ENCODE results near the gene PEX1.
"Not testable (repeated sequence)": the region's sequence is repeated elsewhere in the genome, so short reads cannot be mapped to it uniquely, and the experiment has no call there.

The PEX1 gene

DNA sequence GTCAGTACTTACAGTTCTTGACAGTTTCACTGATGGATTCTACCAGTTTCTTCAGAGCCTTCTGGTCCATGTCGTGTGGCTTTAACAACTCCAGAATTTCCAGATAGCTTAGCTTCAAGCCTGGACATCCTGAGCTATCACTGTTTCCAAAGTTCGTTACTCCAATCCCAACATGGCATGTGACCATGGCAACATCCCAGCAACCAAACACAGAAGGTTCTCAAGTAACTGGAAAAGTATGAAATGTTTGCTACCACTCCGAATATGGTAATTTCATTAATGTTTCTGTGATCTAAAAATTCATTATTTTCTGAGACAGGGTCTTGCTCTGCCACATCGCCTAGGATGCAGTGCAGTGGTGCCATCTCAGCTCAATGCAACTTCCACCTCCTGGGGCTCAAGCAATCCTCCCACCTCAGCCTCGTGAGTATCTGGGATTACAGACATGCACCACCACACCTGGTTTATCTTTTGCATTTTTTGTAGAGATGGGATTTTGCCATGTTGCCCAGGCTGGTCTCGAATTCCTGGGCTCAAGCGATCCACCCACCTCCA is 29.6 kb upstream of the PEX1 start:
- no peak for FAIRE-seq
- TF ChIP-seq, protein P1, sequence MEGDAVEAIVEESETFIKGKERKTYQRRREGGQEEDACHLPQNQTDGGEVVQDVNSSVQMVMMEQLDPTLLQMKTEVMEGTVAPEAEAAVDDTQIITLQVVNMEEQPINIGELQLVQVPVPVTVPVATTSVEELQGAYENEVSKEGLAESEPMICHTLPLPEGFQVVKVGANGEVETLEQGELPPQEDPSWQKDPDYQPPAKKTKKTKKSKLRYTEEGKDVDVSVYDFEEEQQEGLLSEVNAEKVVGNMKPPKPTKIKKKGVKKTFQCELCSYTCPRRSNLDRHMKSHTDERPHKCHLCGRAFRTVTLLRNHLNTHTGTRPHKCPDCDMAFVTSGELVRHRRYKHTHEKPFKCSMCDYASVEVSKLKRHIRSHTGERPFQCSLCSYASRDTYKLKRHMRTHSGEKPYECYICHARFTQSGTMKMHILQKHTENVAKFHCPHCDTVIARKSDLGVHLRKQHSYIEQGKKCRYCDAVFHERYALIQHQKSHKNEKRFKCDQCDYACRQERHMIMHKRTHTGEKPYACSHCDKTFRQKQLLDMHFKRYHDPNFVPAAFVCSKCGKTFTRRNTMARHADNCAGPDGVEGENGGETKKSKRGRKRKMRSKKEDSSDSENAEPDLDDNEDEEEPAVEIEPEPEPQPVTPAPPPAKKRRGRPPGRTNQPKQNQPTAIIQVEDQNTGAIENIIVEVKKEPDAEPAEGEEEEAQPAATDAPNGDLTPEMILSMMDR (IDR thresholded peaks at IDR 0.05; ENCODE audit: insufficient read depth, missing control alignments), result no peak

DNA sequence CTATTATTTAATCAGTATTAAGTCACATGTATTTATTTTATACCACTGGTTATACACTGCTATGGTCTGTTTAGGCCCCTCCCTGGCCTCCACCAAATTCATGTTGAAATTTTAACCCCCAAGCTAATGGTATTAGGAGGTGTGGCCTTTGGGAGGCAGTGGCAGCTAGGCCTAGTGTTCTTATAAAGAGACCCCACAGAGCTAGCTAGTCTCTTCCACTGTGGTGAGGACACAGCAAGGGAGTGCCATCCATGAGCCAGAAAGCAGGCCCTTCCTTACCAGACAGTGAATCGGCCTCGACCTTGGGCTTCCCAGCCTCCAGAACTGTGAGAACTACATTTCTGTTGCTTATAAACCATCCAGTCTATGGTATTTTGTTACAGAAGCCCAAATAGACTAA is 28.9 kb upstream of the PEX1 start:
- FAIRE-seq (no peak), DNase-seq (ENCODE audit: insufficient read length, low spot score) (no peak)
- TF ChIP-seq, protein P1 (IDR thresholded peaks at IDR 0.05; ENCODE audit: insufficient read depth, missing control alignments), result no peak

More for the DNA sequence above, 29.6 kb upstream of the PEX1 start:
- DNase-seq (ENCODE audit: insufficient read length, low spot score), result no peak

DNA sequence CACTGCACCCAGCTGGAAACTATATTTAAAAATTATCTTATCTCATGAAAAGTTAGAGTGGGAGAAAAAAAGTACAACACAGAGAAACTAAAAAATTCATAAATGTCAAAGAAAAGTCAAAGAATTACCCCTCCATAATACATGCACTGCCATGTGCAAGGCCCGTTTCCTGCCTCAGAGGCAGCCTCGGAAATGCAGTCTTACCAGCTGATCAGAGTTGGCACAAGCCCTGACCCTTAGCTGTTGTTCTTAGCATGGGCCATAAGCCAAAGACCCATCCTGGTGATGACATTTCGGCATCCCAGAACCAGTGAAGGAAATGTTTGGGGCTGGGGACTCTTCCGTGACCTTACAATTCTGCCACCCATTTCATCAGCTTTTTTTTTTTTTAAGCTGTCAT is 21.9 kb upstream of the PEX1 start:
- FAIRE-seq (no peak), DNase-seq (ENCODE audit: insufficient read length, low spot score) (no peak)
- TF ChIP-seq, protein P1 (IDR thresholded peaks at IDR 0.05; ENCODE audit: insufficient read depth, missing control alignments), result no peak

GRCh38 chr7:92547579-92547978 is 19.3 kb upstream of the PEX1 start:
- FAIRE-seq, result no peak
- TF ChIP-seq, protein P1 (IDR thresholded peaks at IDR 0.05; ENCODE audit: insufficient read depth, missing control alignments), result no peak
- no peak for DNase-seq (ENCODE audit: insufficient read length, low spot score)

DNA sequence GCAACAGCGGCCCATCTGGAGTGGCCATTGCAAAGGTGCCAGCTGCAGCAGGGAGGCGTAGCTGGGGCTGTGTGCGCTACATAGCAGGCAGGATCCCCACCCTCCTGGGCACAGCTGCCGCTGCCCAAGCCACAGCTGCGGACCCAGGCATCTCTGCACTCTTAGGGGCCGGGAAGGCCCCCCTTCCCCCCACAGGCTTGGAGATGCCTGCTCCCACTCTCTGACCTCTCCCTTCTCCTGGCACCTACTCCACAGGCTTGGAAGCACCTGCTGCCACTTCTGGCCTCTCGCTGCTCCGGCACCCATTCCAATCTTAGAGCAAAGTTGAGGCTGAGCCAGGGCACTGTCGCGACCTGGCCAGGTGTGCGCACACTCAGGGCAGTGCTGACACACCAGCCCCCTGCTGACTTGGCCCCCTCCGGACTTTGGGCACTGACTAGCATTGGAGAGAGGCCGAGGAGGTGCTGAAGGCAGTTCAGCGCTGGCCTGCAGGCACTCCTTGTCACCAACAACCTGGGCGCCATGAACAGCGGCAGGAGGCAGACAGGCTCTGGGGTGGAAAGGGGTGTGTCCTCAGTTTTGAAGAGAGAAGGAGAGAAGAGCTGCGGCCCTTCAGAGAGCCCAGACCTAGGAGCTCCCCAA is 18.7 kb upstream of the PEX1 start:
- TF ChIP-seq, protein P1 (IDR thresholded peaks at IDR 0.05; ENCODE audit: insufficient read depth, missing control alignments), result no peak
- no peak for DNase-seq (ENCODE audit: insufficient read length, low spot score)
- FAIRE-seq, result no peak

GRCh38 chr7:92545116-92545515 is 16.8 kb upstream of the PEX1 start:
- not testable (repeated sequence) for FAIRE-seq; DNase-seq (ENCODE audit: insufficient read length, low spot score)

DNA sequence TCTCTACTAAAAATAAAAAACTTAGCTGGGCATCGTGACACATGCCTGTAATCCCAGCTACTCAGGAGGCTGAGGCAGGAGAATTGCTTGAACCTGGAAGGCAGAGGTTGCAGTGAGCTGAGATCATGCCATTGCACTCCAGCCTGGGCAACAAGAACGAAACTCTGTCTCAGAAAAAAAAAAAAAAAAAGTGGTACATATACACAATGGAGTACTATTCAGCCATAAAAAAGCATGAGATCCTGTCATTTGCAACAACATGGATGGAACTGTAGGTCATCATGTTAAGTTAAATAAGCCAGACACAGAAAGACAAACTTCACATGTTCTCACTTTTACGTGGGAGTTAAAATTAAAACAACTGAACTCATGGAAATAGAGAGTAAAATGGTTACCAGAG is 15.2 kb upstream of the PEX1 start:
- FAIRE-seq; DNase-seq (ENCODE audit: insufficient read length, low spot score): not testable (repeated sequence)

DNA sequence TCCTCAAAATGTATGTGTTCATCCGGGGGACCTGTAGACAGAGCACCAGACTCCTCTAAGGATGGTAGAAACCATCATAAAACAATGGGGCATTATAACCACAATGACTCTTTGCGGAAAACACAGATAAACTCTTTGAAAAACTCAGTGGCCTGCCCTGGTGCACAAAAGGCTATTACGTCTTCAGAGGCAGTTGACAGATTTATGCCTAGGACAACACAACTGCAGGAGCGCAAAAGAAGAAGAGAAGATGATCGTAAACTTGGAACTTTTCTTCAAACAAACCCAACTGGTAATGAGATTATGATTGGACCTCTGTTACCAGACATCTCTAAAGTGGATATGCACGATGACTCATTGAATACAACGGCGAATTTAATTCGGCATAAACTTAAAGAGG is 6.3 kb upstream of the PEX1 start:
- TF ChIP-seq, protein P1 (IDR thresholded peaks at IDR 0.05; ENCODE audit: insufficient read depth, missing control alignments), result no peak
- FAIRE-seq (no peak), DNase-seq (ENCODE audit: insufficient read length, low spot score) (no peak)

Data from D721Med (cell line).